Measurements from ENCODE around the gene KDM2B. TPM values are rescaled to one million over a fixed set of nuclear protein-coding genes. Genes with fewer than 3 reads are reported as not detected.

Gene KDM2B
- 10 to 100 TPM; 47.3 to 51.8 (median 48.6) TPM for total RNA-seq

DNA sequence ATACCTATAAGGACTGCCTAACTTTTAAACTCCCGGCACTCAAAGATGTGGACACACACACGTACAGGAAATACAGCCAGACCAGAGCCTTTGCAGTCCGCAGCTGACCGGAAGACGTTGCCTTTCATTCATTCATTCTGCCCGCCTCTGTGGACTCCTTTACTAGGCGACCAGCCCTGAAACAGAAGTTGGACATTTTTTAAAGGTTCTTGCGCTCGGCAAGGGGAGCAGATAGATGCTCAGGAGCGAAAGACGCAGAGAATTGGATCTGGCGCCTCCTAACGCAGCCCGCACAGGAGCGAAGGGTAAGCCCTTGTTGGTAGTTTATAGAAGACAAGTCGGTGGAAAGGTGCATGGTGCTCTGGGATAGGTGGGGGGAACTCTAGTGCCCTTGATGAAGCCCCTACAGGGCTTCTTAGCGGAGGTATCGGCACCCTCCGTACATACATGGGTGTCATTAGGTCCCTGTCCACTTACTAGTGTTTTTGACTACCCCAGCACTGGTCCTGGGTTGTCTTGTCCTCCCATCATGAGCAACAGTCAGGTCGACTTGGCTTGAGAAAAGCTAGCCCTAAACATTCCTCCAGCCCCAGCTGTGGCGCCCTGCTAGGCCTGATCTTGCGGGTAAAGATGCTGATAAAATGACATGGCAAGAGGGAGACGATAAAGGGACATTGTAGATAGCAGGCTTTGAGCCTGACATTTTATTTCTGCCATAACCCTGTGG, at the start of gene KDM2B:
Gene KDM2B, minus strand, starts transcription at position 65 of the 727 bp plus-strand sequence. CDS start 112 bp downstream, outside the sequence.
- no peaks in the 10 kb centered on the region for H3K36me3 Mint-ChIP-seq (ENCODE audit: insufficient read depth)

DNA sequence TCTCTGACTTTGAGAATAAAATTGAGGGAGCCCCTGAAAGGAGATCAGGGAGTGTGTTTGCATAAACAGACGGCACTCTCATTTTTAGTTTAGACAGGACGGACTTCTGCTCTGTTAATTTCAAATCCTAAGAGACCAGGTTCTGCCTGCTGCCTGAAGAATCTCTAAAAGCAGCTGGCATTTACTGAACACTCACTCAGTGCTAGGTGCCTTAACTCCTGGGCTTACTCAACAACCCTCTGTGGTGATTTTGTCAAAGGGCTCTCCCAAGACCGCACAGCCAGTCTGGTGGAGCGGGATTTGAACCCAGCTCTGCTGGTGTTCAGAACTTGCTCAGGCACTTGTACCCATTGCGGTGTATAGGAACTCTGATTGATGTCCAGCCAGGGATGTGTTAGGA, 47.7 kb upstream of the KDM2B start:
- no peaks in the 10 kb centered on the region for H3K27me3 Mint-ChIP-seq (ENCODE audit: low read depth)
- ATAC-seq (no peak), DNase-seq (no peak)
- peaks cover 11% of the 10 kb centered on the region for H3K36me3 Mint-ChIP-seq (ENCODE audit: insufficient read depth)
- H3K9me3 Mint-ChIP-seq, result no peaks in the 10 kb centered on the region
- H3K4me1 Mint-ChIP-seq (ENCODE audit: low read depth), result peaks cover 63% of the 10 kb centered on the region
- peak overlapping the region; percentile 91 for H3K4me3 Mint-ChIP-seq

More for the DNA sequence above, at the start of gene KDM2B:
- Mint-ChIP-seq H3K4me3 (peak within 1 kb of the TSS; percentile 93), H3K9me3 (no peaks in the 10 kb centered on the region), H3K4me1 (ENCODE audit: low read depth) (peaks cover 39% of the 10 kb centered on the region), H3K27me3 (ENCODE audit: low read depth) (no peaks in the 10 kb centered on the region)
- ATAC-seq, result no peak
- DNase-seq, result no peak

DNA sequence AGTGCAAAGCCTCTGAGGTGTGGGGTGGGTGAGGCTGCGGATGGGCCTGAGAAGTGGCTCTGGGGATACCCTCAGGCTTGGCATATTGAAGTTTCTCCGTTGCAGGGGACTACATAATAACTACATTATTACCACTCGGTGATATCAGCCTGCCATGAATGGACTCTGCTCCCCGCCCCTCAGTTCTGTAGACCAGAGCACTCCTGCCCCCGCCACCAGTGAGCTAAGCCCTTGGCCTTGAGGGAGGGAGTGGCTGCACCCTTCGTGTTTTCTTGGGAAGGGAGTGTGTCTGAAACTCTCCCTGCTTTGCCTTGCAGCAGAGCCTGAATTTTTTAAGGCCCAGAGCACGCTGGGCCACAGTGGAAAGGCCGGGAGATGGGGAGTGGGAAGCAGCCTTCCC, 47.2 kb upstream of the KDM2B start:
- H3K36me3 Mint-ChIP-seq (ENCODE audit: insufficient read depth), result peaks cover 11% of the 10 kb centered on the region
- DNase-seq (no peak), ATAC-seq (no peak)
- H3K4me3 Mint-ChIP-seq, result peak overlapping the region; percentile 91
- no peaks in the 10 kb centered on the region for H3K27me3 Mint-ChIP-seq (ENCODE audit: low read depth)
- no peaks in the 10 kb centered on the region for H3K9me3 Mint-ChIP-seq
- H3K4me1 Mint-ChIP-seq (ENCODE audit: low read depth), result peaks cover 60% of the 10 kb centered on the region

DNA sequence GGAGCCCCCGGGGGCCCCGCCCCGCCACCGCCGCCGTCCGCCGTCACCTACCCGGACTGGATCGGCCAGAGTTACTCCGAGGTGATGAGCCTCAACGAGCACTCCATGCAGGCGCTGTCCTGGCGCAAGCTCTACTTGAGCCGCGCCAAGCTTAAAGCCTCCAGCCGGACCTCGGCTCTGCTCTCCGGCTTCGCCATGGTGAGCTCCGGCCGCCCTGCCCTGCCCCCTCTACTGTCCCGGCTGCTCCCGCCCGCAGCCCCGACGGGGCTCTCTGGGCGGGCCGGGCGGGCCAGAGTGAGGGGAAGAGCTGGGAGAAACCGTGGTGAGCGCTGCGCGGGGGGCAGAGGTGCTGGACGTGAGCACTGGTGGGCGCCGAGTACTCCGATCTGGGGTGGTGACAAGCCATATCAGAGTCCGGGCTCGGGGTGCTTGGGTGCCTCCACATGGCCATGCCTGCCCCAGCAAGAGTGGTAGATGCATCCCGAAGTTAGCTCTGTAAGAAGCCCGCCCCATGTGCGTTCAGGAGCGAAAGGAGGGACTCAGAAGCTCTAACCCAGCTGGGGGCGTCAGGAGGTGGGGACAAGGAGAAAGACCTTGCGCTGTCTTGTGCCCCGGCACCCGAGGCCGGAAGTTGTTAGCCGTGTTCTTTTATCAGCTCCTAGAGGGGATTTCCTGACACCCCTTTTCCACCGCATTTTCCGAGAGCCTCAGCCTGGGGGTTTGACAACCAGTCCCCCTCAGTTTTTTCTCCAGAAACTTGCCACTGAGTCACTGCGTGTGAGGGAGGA, 46.2 kb upstream of the KDM2B start:
- ATAC-seq, result peak; percentile 63 to 67
- peak; percentile 92 for DNase-seq
- Mint-ChIP-seq H3K36me3 (ENCODE audit: insufficient read depth) (peaks cover 8% of the 10 kb centered on the region), H3K9me3 (no peaks in the 10 kb centered on the region), H3K4me1 (ENCODE audit: low read depth) (peaks cover 50% of the 10 kb centered on the region), H3K27me3 (ENCODE audit: low read depth) (no peaks in the 10 kb centered on the region), H3K4me3 (peak overlapping the region; percentile 91)

DNA sequence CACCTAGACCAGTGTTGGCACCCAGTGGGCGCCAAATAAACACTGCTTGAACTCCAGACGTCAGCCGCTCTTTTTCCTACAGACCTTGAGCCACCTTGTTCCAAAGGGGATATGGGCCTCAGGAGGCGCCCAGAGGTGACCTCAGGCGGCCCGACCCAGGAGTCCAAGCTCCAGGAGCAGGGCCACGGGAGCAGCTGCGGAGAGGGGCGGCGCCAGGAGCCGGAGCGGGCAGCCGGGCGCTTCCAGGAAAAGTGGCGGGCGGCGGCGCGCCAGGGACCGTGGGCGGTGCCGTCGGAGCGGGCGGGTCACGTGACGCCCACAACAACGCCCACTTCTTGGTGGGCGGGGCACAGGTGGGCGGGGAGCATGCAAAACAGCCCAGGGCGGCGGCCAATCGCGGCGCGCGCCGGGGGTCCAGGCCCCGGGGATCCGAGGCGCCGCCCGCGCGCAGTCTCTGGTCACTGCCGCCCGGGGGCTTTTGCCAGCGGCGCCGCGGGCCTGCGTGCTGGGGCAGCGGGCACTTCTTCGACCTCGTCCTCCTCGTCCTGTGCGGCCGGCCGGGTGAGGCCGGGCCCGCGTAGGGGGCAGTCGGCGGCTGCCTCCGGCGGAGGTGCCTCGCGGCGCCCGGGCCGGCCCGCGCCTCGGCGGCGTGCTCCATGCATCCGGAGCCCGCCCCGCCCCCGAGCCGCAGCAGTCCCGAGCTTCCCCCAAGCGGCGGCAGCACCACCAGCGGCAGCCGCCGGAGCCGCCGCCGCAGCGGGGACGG, 45.4 kb upstream of the KDM2B start, which contains the start of gene ORAI1:
Gene ORAI1, plus strand, starts transcription at position 444 of the 766 bp plus-strand sequence.
- ATAC-seq (peak; percentile 67 to 68), DNase-seq (peak; percentile 98)
- Mint-ChIP-seq H3K4me3 (peak within 1 kb of the TSS; percentile 91), H3K36me3 (ENCODE audit: insufficient read depth) (peaks cover 5% of the 10 kb centered on the region), H3K9me3 (no peaks in the 10 kb centered on the region), H3K4me1 (ENCODE audit: low read depth) (peaks cover 43% of the 10 kb centered on the region), H3K27me3 (ENCODE audit: low read depth) (no peaks in the 10 kb centered on the region)

DNA sequence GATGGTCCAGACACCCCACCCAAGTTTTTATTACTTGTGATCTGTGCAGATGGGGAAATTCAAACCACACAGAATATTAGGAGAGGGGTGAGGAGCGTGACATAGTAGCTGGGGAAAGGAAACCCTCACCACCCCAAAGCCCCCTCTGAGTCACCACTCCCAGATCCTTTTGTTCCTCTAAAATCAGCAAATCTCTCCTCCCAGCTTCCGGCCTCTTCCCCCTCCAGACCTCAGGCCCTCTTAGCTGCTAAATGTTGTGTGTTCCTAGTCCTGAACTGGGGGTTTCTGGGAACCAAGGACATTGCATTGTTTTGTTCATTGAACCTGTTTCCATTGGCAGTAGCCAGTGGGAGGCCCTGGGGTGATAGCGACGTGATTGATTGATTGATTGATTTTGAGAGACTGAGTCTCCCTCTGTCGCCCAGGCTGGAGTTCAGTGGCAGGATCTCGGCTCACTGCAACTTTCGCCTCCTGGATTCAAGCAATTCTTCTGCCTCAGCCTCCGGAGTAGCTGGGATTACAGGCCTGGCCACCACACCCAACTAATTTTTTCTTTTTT, 39.6 kb upstream of the KDM2B start:
- ATAC-seq, result no peak
- no peaks in the 10 kb centered on the region for H3K9me3 Mint-ChIP-seq
- peaks cover 6% of the 10 kb centered on the region for H3K4me1 Mint-ChIP-seq (ENCODE audit: low read depth)
- no peak for DNase-seq
- no peak overlapping the region for H3K4me3 Mint-ChIP-seq
- no peaks in the 10 kb centered on the region for H3K36me3 Mint-ChIP-seq (ENCODE audit: insufficient read depth)
- H3K27me3 Mint-ChIP-seq (ENCODE audit: low read depth), result no peaks in the 10 kb centered on the region

DNA sequence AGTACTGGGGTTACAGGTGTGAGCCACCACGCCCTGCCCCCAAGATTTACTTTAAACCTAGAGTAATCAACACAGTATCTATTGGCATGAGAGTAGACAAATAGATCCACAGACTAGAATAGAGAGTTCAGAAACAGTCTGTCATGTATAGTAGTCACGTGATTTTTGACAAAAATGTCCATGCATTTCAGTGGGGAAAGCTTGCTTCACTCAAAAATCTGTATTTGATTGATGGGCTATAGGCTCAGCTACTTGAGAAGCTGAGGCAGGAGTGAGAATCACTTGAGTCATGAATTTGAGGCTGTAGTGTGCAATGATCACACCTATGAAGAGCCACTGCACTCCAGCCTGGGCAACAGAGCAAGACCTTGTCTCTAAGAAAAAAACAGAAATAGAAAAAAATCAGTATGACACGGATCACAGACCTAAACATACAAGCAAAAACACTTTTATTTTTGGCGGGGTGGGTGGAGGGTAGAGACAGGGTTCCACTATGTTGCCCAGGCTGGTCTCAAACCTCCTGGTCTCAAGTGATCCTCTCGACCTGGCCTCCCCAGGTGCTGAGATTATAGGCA, 37.9 kb upstream of the KDM2B start:
- H3K36me3 Mint-ChIP-seq (ENCODE audit: insufficient read depth), result no peaks in the 10 kb centered on the region
- ATAC-seq (no peak), DNase-seq (no peak)
- H3K4me3 Mint-ChIP-seq, result no peak overlapping the region
- peaks cover 2% of the 10 kb centered on the region for H3K4me1 Mint-ChIP-seq (ENCODE audit: low read depth)
- H3K27me3 Mint-ChIP-seq (ENCODE audit: low read depth), result no peaks in the 10 kb centered on the region
- H3K9me3 Mint-ChIP-seq, result no peaks in the 10 kb centered on the region

DNA sequence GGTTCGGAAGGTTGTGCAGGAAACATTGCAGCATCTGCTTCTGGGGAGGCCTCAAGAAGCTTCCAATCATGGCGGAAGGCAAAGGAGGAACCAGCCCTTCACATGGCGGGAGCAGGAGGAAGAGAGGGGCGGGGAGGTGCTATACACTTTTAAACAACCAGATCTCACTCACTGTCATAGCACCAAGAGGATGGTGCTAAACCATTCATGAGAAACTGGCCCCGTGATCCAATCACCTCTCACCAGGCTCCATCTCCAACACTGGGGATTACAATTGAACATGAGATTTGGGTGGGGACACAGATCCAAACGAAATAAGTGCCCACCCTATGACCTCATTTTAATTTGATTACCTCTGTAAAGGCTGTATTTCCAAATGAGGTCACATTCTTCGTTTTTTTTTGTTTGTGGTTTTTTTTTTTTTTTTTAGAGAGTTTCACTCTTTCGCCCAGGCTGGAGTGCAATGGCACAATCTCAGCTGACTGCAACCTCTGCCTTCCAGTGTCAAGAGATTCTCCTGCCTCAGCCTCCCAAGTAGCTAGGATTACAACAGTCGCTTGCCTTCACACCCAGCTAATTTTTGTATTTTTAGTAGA, 34.1 kb upstream of the KDM2B start:
- no peak for DNase-seq
- Mint-ChIP-seq H3K36me3 (ENCODE audit: insufficient read depth) (no peaks in the 10 kb centered on the region), H3K4me1 (ENCODE audit: low read depth) (peaks cover 2% of the 10 kb centered on the region), H3K4me3 (no peak overlapping the region), H3K27me3 (ENCODE audit: low read depth) (no peaks in the 10 kb centered on the region), H3K9me3 (no peaks in the 10 kb centered on the region)
- no peak for ATAC-seq

DNA sequence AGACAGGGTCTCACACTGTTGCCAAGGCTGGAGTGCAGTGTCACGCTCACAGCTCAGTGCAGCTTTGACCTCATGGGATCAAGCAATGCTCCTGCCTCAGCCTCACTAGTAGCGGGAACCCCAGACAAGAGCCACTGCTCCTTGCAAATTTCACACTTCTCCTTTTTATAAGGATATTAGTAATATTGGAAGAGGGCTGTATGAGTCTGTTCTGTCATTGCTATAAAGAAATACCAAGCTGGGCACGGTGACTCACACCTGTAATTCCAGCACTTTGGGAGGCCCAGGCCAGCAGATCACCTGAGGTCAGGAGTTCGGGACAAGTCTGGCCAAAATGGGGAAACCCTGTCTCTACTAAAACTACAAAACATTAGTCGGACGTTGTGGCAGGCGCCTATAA, 32.6 kb upstream of the KDM2B start:
- Mint-ChIP-seq H3K4me1 (ENCODE audit: low read depth) (peaks cover 2% of the 10 kb centered on the region), H3K27me3 (ENCODE audit: low read depth) (no peaks in the 10 kb centered on the region), H3K4me3 (no peak overlapping the region), H3K9me3 (no peaks in the 10 kb centered on the region), H3K36me3 (ENCODE audit: insufficient read depth) (no peaks in the 10 kb centered on the region)
- ATAC-seq (no peak), DNase-seq (no peak)

DNA sequence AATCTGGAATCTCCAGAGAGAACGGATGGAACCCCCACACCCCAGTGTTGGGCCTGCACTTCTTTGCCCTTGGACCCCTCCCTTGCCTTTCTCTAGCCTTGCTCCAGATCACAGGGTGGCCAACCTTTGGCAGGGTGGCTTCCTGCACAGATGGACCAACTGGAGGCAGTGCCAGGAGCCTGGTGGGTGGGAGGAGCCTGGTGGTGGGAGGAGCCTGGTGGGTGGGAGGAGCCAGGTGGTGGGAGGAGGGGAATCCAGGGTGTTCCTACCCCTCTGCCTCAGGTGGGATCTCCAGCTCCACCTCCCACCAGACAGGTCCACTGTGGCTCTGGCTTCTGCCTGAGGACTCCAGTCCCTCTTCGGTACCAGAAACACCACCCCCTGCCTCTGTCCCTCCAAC, 30.5 kb upstream of the KDM2B start:
- H3K4me3 Mint-ChIP-seq, result no peak overlapping the region
- H3K36me3 Mint-ChIP-seq (ENCODE audit: insufficient read depth), result no peaks in the 10 kb centered on the region
- ATAC-seq (peak in 1 of 2 donors; percentile 43), DNase-seq (peak; percentile 20)
- H3K9me3 Mint-ChIP-seq, result no peaks in the 10 kb centered on the region
- peaks cover 2% of the 10 kb centered on the region for H3K4me1 Mint-ChIP-seq (ENCODE audit: low read depth)
- H3K27me3 Mint-ChIP-seq (ENCODE audit: low read depth), result no peaks in the 10 kb centered on the region

DNA sequence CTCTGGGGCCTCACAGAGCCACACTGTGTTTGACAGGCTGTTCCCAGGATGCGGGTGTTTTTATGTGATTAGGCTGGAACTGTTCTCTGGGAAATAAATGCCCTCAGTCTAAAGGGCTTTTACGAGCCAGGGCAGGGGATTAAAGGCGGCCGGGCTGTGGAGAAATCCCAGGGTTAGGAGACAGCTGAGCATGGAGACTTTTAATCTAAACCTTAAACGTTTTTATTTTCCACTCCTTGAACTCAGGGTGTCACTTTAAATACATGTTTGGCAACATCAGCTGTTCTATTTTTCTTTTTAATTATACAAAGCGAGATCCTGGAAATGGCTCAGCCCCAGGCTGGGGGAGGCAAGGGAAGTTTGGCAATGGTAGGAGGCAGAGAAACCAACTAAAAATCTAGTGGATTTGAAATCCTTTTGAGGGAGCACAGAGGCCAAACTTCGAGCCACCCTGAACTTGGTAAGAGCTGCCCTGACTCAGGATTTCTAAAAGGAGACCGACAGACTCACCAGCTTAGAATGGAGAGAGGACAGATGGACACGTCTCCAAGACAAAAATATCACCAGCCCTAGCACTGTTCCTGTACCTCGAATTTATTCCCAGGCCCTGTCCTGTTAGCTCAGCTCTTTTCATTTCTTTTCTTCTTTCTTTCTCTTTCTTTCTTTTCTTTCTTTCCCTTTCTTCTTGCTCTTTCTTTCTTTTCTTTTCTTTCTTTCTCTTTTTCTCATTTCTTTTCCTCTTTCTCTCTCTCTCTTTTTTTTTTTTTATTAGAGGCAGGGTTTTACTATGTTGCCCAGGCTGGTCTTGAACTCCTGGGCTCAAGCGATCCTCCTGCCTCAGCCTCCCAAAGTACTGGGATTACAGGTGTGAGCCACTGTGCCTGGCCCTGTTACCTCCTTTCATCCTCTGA, 29.7 kb upstream of the KDM2B start:
- ATAC-seq, result no peak

DNA sequence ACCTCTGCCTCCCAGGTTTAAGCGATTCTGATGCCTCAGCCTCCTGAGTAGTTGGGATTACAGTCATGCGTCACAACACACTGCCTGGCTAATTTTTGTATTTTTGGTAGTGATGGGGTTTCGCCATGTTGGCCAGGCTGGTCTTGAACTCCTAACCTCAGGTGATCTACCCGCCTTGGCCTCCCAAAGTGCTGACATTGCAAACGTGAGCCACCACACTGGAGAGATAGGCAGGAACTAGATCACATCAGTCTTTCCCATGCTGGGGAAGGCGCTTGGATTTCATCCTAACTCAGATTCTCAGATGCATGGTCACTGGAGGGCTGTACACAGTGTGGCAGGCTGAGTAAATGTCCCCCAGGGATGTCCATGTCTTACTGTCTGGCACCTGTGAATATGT, 27.5 kb upstream of the KDM2B start:
- H3K27me3 Mint-ChIP-seq (ENCODE audit: low read depth), result no peaks in the 10 kb centered on the region
- ATAC-seq, result no peak
- DNase-seq, result no peak

More for the DNA sequence above, 29.7 kb upstream of the KDM2B start:
- Mint-ChIP-seq H3K27me3 (ENCODE audit: low read depth) (no peaks in the 10 kb centered on the region), H3K4me3 (no peak overlapping the region), H3K9me3 (no peaks in the 10 kb centered on the region), H3K36me3 (ENCODE audit: insufficient read depth) (no peaks in the 10 kb centered on the region), H3K4me1 (ENCODE audit: low read depth) (peaks cover 2% of the 10 kb centered on the region)
- no peak for DNase-seq

DNA sequence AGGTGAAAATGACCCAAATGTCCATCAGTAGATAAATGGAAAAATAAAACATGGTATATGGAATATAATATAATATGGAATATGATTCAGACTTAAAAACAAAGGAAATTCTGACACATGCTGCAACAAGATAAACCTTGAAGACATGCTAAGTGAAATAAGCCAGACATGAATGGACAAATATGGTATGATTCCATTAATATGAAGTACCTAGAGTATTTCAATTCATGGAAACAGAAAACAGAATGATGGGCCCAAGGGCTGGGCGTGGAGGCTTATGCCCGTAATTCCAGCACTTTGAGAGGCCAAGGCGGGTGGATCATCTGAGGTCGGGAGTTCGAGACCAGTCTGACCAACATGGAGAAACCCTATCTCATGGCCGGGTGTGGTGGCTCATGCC, 22.8 kb upstream of the KDM2B start:
- H3K4me1 Mint-ChIP-seq (ENCODE audit: low read depth), result peaks cover 1% of the 10 kb centered on the region
- H3K4me3 Mint-ChIP-seq, result no peak overlapping the region

More for the DNA sequence above, 27.5 kb upstream of the KDM2B start:
- H3K4me3 Mint-ChIP-seq, result no peak overlapping the region
- H3K36me3 Mint-ChIP-seq (ENCODE audit: insufficient read depth), result no peaks in the 10 kb centered on the region
- H3K9me3 Mint-ChIP-seq, result no peaks in the 10 kb centered on the region
- H3K4me1 Mint-ChIP-seq (ENCODE audit: low read depth), result no peaks in the 10 kb centered on the region

More for the DNA sequence above, 22.8 kb upstream of the KDM2B start:
- no peaks in the 10 kb centered on the region for H3K36me3 Mint-ChIP-seq (ENCODE audit: insufficient read depth)
- no peaks in the 10 kb centered on the region for H3K27me3 Mint-ChIP-seq (ENCODE audit: low read depth)
- no peaks in the 10 kb centered on the region for H3K9me3 Mint-ChIP-seq
- DNase-seq (no peak), ATAC-seq (no peak)

All from activated T-cell treated with anti-CD3 and anti-CD28 coated beads, Interleukin-2, amount 50 U/mL, for 4 hours (primary cell).